Tibial nerve (tissue), 3 donors: Measurements from ENCODE around the gene MLST8.

Experiments
- POLR2A ChIP-seq, 2 donors: fragments of 450-650 bp; IDR thresholded peaks; one replicate each; pipeline ENCODE4 v1.6.1; 2017; ENCODE audit warnings: antibody characterized with exemption in 2 of 2, mild to moderate bottlenecking in 2 of 2, moderate library complexity in 2 of 2
- TF ChIP-seq, protein P1 (sequence below), 5 experiments: fragments of 200-600 bp in 3 of 5; fragments of 450-650 bp in 2 of 5; sonication (generic) in 3 of 5; IDR thresholded peaks; one replicate each; pipeline ENCODE4 v1.5.1; 2016 to 2019; ENCODE audit warnings: antibody characterized with exemption in 5 of 5, mild to moderate bottlenecking in 3 of 5, moderate library complexity in 2 of 5

DNA sequence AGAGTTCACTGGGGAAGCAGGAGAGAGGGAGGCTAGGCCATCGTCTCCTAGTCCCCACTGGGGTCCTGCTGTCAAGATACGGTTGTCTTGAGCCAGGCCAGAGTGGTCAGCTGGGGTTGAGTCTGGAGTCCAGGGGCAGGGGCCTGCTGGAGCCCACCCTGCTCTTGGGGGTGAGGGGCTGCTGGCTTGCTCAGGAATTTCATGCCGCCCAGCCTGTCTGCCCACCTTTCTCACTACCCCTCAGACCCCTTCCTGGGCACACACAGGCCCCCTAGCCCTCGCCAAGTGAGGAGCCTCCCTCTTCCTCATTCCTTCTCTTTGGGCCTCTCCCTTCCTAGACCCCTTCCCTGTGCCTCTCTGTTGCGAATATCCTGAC is 48.4 kb upstream of the MLST8 start:
- TF ChIP-seq, protein P1, sequence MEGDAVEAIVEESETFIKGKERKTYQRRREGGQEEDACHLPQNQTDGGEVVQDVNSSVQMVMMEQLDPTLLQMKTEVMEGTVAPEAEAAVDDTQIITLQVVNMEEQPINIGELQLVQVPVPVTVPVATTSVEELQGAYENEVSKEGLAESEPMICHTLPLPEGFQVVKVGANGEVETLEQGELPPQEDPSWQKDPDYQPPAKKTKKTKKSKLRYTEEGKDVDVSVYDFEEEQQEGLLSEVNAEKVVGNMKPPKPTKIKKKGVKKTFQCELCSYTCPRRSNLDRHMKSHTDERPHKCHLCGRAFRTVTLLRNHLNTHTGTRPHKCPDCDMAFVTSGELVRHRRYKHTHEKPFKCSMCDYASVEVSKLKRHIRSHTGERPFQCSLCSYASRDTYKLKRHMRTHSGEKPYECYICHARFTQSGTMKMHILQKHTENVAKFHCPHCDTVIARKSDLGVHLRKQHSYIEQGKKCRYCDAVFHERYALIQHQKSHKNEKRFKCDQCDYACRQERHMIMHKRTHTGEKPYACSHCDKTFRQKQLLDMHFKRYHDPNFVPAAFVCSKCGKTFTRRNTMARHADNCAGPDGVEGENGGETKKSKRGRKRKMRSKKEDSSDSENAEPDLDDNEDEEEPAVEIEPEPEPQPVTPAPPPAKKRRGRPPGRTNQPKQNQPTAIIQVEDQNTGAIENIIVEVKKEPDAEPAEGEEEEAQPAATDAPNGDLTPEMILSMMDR (IDR thresholded peaks at IDR 0.05): no peak
- no peak for TF ChIP-seq POLR2A (IDR thresholded peaks at IDR 0.05)
